Measurements from ENCODE around the gene HPSE2.
"Not testable (repeated sequence)": the region's sequence is repeated elsewhere in the genome, so short reads cannot be mapped to it uniquely, and the experiment has no call there.

Gene HPSE2

DNA sequence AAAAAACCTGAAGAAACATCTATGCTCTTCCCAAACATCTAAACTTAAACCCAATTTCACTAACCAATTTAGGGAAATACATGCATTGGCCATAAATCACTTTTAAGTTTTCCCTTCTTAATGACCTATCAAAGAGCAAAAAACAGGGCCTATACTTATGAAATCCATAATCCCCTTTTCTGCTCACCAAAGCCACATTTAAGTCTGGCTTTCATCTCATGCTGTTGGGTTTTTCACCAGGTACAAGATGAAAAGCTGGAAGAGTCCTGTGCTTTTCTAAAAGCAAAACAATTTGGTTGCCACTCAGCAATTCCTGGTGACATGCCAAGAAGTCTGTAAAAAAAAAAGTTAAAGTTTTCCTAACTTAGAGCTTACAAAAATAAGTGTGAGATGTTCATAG is 92.6 kb downstream of the HPSE2 start:
- Histone ChIP-seq H3K27me3 (replicated peaks) (no peaks in the 10 kb centered on the region), H3K4me3 (ENCODE audit: low read depth, low read length) (no peak overlapping the region), H3K36me3 (replicated peaks) (no peaks in the 10 kb centered on the region), H3K27ac (no peak overlapping the region)
- in situ Hi-C loops (cut with HindIII; ENCODE audit: low pct_ligation_motif_present, low sequenced_read_pairs): no loop called here
- TF ChIP-seq, protein P1, sequence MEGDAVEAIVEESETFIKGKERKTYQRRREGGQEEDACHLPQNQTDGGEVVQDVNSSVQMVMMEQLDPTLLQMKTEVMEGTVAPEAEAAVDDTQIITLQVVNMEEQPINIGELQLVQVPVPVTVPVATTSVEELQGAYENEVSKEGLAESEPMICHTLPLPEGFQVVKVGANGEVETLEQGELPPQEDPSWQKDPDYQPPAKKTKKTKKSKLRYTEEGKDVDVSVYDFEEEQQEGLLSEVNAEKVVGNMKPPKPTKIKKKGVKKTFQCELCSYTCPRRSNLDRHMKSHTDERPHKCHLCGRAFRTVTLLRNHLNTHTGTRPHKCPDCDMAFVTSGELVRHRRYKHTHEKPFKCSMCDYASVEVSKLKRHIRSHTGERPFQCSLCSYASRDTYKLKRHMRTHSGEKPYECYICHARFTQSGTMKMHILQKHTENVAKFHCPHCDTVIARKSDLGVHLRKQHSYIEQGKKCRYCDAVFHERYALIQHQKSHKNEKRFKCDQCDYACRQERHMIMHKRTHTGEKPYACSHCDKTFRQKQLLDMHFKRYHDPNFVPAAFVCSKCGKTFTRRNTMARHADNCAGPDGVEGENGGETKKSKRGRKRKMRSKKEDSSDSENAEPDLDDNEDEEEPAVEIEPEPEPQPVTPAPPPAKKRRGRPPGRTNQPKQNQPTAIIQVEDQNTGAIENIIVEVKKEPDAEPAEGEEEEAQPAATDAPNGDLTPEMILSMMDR (IDR thresholded peaks at IDR 0.05; ENCODE audit: low read depth, low read length, missing control alignments): no peak
- DNase-seq: no peak

DNA sequence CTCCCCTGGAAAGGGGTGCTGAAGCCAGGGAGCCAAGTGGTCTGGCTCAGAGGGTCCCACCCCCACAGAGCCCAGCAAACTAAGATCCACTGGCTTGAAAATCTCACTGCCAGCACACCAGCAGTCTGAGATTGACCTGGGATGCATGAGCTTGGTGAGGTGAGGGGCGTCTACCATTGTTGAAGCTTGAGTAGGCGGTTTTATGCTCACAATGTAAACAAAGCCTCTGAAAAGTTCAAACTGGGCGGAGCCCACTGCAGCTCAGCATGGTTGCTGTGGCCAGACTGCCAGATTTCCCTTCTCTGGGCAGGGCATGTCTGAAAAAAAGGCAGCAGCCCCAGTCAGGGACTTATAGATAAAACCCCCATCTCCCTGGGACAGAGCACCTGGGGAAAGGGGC is 102.8 kb downstream of the HPSE2 start:
- in situ Hi-C loops (cut with HindIII; ENCODE audit: low pct_ligation_motif_present, low sequenced_read_pairs); H3K27me3 ChIP-seq (replicated peaks); H3K36me3 ChIP-seq (replicated peaks); DNase-seq; H3K4me3 ChIP-seq (ENCODE audit: low read depth, low read length); H3K27ac ChIP-seq: not testable (repeated sequence)

DNA sequence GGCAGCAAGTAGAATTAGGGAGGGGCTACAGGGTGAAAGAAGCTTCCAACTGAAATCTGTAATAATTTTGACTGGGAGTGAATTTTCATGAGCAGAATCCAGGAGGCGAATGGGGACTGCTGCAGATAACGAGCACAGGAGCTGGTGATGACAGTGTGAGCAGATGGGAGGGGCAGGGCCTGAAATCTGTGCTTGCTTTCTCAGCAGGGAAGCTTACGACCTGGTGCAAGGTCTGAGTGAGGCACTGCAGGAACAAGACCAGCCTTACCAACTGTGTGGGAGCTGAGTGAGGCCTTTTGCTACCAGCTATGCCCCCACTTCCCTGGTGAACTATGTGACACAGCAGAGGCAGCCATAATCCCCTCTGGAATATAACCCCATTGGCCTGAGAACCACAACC is 109.8 kb downstream of the HPSE2 start:
- Histone ChIP-seq H3K4me3 (ENCODE audit: low read depth, low read length) (no peak overlapping the region), H3K36me3 (replicated peaks) (no peaks in the 10 kb centered on the region), H3K27me3 (replicated peaks) (no peaks in the 10 kb centered on the region), H3K27ac (no peak overlapping the region)
- DNase-seq: no peak
- TF ChIP-seq, protein P1 (IDR thresholded peaks at IDR 0.05; ENCODE audit: low read depth, low read length, missing control alignments): no peak
- in situ Hi-C loops (cut with HindIII; ENCODE audit: low pct_ligation_motif_present, low sequenced_read_pairs): no loop called here

DNA sequence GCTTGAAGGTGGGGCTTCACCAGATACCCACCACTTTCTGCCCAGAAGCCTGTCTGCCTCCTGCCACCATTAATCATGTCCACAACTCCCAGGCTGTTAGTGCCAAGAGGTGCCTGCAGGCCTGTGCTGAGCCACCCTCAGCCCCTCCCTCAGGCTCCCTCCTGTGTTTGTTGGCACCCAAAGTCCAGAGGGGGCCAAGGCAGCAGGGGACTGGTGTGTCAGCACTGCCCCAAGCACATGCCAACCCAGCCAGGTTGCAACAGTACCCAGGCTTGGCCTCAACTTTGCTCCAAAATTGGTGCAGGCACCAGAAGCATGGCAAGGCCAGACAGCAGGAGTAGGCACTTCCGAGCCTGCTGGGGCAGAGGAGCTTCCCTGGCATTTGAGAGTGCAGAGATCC is 111.3 kb downstream of the HPSE2 start:
- H3K4me3 ChIP-seq (ENCODE audit: low read depth, low read length): no peak overlapping the region
- no peaks in the 10 kb centered on the region for H3K27me3 ChIP-seq (replicated peaks)
- no peak for DNase-seq
- TF ChIP-seq, protein P1 (IDR thresholded peaks at IDR 0.05; ENCODE audit: low read depth, low read length, missing control alignments): no peak
- no peak overlapping the region for H3K27ac ChIP-seq
- in situ Hi-C loops (cut with HindIII; ENCODE audit: low pct_ligation_motif_present, low sequenced_read_pairs): no loop called here
- no peaks in the 10 kb centered on the region for H3K36me3 ChIP-seq (replicated peaks)

DNA sequence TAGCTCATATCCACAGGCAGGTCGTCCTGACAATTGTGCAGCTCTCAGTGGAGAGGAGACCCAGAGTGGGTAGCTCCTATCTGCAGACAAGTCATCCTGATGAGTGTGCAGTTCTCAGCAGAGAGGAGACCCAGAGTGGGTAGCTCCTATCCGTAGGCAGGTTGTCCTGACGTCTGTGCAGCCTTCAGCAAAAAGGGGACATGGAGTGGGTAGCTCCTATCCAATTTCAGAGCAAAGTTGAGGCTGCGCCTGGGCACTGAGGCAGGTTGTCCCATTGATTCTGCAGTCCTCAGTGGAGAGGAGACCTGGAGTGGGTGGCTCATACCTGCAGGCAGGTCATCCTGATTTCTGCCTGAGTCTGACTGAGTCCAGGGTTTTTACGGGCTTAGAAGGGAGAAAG is 111.8 kb downstream of the HPSE2 start:
- TF ChIP-seq, protein P1 (IDR thresholded peaks at IDR 0.05; ENCODE audit: low read depth, low read length, missing control alignments): no peak
- in situ Hi-C loops (cut with HindIII; ENCODE audit: low pct_ligation_motif_present, low sequenced_read_pairs): no loop called here
- Histone ChIP-seq H3K27ac (no peak overlapping the region), H3K4me3 (ENCODE audit: low read depth, low read length) (no peak overlapping the region), H3K27me3 (replicated peaks) (no peaks in the 10 kb centered on the region), H3K36me3 (replicated peaks) (no peaks in the 10 kb centered on the region)
- DNase-seq: no peak

DNA sequence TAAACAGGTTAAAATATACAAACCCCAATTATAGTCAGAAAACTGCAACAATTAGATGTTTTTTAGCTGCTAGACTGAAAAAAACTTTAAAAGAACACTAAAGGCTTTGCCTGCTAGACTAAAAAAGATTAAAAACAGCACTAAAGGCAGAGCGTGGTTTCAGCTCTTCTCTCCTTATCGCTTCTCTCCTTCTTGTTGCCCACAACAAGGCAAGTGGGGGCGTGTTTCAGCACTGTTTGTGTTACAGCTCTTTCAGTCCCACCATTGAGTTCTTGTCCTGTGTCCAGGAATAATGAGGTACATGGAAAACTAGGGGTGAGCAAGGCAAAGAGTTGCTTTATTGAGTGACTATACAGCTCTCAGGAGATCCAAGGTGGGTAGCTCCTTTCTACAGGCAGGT is 112.3 kb downstream of the HPSE2 start:
- no peak for DNase-seq
- Histone ChIP-seq H3K27me3 (replicated peaks) (no peaks in the 10 kb centered on the region), H3K27ac (no peak overlapping the region), H3K4me3 (ENCODE audit: low read depth, low read length) (no peak overlapping the region), H3K36me3 (replicated peaks) (no peaks in the 10 kb centered on the region)
- in situ Hi-C loops (cut with HindIII; ENCODE audit: low pct_ligation_motif_present, low sequenced_read_pairs): no loop called here
- TF ChIP-seq, protein P1 (IDR thresholded peaks at IDR 0.05; ENCODE audit: low read depth, low read length, missing control alignments): no peak
